ENCODE data around the gene ROPN1L.

ROPN1L gene

DNA sequence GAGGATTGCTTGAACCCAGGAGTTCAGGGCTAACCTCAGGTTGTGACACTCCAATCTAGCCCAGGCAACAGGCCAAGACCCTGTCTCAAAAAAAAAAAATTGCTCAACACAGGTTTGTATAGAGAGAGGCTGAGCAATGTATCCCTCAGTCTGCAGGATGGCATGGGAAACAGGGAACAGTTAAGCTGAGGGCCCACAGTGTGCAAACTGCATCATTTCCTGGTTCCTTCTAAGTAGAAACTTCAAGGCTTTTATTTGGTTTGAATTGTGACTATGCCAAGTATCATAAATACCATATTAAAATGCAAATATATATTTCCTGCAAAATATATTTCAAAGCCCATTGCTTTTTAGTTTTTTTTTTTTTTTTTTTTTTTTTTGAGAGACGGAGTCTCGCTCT is 13.7 kb upstream of the ROPN1L start:
- no peak for DNase-seq (ENCODE audit: extremely low read depth, low read depth)
- TF ChIP-seq, protein P1, sequence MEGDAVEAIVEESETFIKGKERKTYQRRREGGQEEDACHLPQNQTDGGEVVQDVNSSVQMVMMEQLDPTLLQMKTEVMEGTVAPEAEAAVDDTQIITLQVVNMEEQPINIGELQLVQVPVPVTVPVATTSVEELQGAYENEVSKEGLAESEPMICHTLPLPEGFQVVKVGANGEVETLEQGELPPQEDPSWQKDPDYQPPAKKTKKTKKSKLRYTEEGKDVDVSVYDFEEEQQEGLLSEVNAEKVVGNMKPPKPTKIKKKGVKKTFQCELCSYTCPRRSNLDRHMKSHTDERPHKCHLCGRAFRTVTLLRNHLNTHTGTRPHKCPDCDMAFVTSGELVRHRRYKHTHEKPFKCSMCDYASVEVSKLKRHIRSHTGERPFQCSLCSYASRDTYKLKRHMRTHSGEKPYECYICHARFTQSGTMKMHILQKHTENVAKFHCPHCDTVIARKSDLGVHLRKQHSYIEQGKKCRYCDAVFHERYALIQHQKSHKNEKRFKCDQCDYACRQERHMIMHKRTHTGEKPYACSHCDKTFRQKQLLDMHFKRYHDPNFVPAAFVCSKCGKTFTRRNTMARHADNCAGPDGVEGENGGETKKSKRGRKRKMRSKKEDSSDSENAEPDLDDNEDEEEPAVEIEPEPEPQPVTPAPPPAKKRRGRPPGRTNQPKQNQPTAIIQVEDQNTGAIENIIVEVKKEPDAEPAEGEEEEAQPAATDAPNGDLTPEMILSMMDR (IDR thresholded peaks at IDR 0.05; ENCODE audit: low read depth, low read length) = no peak

DNA sequence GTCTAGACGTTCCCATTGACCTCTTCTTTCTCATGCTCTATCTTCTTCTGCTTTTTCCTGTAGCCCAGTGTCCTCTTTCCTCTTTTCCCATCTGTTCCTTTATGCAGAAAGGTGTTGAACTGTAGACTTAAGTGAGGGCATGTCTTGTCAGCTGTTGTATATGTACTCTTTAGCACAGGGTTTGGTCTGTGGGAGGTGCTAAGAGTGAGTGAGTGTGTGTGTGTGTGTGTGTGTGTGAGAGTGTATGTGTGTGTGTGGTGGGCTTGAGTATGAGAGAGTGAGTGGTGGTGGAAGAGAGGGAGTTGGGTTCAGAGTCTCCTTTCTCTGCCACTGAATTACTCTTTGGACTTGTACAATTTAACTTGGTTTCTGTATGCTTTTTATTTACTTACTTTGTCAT is 10.3 kb upstream of the ROPN1L start:
- TF ChIP-seq, protein P1 (IDR thresholded peaks at IDR 0.05; ENCODE audit: low read depth, low read length) = no peak
- no peak for DNase-seq (ENCODE audit: extremely low read depth, low read depth)

DNA sequence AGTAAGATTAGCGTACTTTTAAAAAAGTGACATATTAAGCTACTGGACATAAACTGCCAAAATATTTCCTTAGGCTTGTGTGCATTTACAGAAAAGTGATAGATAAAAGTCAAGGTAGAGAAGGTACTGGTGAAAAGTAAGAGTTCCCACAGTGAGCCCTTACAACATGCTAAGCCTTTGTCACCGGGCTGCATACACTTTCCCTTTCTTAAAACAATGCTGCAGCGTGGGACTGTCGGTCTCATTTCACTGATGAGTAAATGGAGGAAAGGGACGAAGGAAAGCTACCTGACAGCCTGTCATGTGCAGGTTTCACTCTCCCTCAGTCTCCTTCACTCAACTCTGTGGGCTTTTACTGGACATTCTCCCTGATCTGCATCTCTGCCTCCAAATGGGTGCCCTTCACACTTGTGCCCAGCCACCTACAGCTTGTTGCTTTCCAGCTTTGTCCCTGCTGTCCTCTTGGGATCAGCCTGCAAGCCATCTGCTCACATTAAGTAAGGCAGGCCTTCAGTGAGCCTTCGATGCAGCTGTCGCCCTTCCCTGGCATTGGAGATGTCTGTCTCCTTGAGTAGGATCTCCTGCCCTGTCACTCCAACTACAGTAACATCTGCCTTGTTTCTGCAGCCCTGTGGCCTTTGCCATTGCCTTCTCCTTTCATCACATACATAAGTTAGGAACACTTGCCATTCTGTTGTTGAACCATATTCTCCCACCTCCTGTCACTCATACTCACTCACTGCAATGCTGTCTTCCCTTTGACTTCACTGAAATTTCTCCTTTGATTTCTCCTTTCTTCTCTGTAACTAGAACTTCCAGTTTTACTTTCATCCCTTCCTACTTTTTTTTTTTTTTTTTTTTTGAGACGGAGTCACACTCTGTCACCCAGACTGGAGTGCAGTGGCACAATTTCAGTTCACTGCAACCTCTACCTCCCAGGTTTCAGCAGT is 9.3 kb upstream of the ROPN1L start:
- TF ChIP-seq, protein P1 (IDR thresholded peaks at IDR 0.05; ENCODE audit: low read depth, low read length) = no peak
- DNase-seq (ENCODE audit: extremely low read depth, low read depth) = no peak

DNA sequence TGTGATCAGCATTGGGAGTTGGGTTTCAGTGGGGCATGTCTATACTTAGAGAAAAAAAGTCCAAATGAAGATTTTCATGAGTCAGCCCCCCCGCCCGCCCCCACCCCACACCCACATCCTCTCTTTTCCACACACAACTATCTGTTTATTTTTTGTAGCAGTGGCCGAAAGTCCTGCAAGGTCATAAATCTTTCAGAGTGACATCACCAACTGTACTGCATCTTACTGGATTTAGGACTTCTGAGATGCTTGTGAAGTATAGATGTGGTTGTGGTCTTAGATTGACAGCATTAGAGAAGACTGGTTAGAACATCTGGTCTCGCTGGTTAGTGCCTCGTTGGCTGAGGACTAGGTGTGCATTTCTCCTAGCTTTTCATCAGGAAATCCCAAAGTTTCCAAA is 7.3 kb upstream of the ROPN1L start:
- TF ChIP-seq, protein P1 (IDR thresholded peaks at IDR 0.05; ENCODE audit: low read depth, low read length) = no peak
- DNase-seq (ENCODE audit: extremely low read depth, low read depth) = no peak

DNA sequence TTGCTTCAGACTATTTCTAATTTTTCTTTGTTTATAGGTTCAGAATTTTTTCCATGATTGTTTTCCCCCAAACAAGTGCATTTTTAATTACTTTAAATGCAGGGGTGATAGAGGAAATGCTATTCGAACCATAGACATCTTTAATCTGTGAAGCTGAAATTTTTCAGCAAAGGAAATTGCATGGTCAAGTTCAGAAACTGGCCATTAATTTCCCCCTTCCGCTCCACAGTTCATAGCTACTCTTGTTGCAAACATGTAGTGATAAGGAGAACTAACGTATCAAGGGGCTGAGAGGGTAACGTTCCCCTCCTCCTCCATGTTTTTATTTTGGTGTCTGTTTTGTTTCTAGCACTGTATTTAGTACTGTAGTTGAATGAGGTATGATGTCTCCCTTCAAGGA is 3.4 kb upstream of the ROPN1L start:
- TF ChIP-seq, protein P1 (IDR thresholded peaks at IDR 0.05; ENCODE audit: low read depth, low read length) = no peak
- DNase-seq (ENCODE audit: extremely low read depth, low read depth) = no peak

DNA sequence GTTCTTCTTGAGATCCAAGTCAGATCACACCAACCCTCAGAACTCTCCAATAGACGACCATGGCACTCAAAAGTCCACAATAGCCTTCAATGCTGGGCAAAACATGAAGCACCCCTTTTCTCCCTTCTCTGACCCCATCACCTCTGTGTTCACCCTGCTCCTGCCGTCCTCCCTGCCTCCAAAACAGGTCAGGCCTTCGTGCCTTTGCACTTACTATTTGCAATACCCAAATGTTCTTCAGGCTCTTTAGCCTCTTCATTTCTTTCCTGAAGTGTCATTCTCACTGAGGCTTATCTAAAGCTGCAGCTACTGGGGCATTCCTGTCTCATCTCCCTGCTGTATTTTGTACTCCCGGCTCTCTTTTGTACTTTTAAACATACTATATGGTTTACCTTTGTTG is 2.0 kb upstream of the ROPN1L start:
- TF ChIP-seq, protein P1 (IDR thresholded peaks at IDR 0.05; ENCODE audit: low read depth, low read length) = no peak
- DNase-seq (ENCODE audit: extremely low read depth, low read depth) = no peak

DNA sequence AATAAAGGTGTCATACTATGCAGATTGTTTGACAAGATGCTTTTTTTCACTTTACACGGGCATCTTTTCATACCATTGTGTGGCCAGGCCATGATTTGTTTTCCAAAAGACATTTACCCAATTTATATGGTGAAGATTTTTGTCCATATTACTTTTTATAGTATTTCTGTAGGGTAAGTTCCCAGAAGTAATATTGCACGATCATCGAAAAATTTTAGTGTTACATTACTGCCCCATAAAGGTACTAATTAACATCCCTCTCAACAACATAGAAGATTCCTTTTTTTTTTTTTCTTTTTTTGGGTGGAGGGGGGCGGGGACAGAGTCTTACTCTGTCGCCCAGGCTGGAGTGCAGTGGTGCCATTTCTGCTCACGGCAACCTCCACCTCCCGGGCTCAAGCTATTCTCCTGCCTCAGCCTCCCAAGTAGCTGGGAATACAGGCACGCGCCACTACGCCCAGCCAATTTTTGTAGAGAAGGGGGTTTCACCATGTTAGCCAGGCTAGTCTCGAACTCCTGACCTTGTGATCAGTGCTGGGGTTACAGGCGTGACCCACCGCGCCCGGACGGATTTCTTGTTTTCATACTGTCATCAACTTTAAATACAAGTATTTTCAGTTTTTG is 1.2 kb upstream of the ROPN1L start:
- no peak for DNase-seq (ENCODE audit: extremely low read depth, low read depth)
- TF ChIP-seq, protein P1 (IDR thresholded peaks at IDR 0.05; ENCODE audit: low read depth, low read length) = no peak
